GM08714 (cell line): ENCODE data around the gene MGARP.

Experiments used
- H3K4me3 ChIP-seq: fragments of 200-500 bp; sonication (Bioruptor generic); 2 replicates; pipeline ENCODE4 v1.5.1; 2014; ENCODE audit warnings: mild to moderate bottlenecking, low read length, inconsistent platforms
- ZNF274 ChIP-seq: IDR thresholded peaks from 2 replicates; pipeline ENCODE4 v1.6.1; 2012; ENCODE audit warnings: mild to moderate bottlenecking, low read depth, low read length

The MGARP gene

GRCh38 chr4:139243448-139244365 lies 36.3 kb downstream of the MGARP start:
- no peak overlapping the region for H3K4me3 ChIP-seq
- no peak for TF ChIP-seq ZNF274

DNA sequence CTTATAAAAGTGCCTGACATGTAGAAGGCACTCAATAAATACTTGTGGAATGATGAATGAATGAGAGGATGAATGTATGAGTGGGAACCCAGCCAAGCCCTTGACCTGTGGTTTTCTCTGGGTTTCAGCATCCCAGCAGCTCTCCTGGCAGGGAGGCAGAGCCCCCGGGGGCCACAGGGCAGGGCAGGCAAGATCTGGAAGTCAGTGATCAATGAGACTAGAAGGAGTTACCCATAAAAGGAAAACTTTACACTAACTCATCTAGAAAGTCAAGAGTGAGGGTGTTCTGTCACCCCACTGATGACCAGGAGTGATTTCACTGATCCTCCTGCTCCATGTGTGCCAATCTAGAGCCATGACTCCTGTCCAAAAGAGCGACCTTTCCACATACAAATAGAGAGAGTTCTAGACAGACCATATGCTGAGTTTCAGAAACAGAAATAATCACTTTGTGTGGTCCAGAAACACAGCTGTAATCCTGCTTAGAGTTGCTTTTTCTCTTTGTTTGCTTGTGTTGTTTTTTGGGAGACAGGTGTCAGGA lies 37.4 kb downstream of the MGARP start:
- no peak overlapping the region for H3K4me3 ChIP-seq
- TF ChIP-seq ZNF274: no peak

GRCh38 chr4:139241784-139242151 lies 38.3 kb downstream of the MGARP start:
- TF ChIP-seq ZNF274: no peak

DNA sequence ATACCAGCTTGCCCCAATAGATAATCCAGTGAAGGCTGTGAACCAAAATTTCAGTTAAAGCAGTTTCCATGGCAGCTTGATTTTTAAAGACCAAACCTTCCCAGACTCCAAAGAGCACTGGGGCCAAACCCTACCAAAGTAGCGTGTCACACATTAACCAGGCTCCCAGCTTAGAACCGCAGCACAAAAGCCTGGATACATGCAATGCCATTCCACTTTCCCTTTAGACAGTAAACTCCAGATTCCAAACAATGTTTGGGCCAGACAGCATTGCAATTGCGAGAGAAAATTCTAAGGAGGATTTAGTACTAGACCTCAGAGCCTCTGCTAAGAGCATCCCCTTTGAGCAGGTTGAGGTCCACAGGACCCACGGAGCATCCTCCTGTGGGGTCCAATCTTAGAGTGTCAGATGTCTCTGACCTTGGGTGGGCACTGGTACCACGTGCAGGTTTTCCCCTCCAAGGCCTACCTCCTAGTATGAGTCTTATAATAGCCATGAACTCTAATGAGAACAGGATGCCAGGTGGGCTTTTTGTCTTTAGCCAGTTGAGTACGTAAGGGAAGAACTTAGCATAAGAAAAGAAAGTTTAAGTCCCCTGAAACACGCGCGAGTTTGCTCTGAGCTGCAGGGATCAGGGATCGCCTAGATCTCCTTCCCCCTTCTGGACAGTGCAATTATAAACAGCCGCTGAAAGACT lies 38.8 kb downstream of the MGARP start:
- no peak for TF ChIP-seq ZNF274
- H3K4me3 ChIP-seq: no peak overlapping the region

More at GRCh38 chr4:139241784-139242151, 38.3 kb downstream of the MGARP start:
- H3K4me3 ChIP-seq: no peak overlapping the region

DNA sequence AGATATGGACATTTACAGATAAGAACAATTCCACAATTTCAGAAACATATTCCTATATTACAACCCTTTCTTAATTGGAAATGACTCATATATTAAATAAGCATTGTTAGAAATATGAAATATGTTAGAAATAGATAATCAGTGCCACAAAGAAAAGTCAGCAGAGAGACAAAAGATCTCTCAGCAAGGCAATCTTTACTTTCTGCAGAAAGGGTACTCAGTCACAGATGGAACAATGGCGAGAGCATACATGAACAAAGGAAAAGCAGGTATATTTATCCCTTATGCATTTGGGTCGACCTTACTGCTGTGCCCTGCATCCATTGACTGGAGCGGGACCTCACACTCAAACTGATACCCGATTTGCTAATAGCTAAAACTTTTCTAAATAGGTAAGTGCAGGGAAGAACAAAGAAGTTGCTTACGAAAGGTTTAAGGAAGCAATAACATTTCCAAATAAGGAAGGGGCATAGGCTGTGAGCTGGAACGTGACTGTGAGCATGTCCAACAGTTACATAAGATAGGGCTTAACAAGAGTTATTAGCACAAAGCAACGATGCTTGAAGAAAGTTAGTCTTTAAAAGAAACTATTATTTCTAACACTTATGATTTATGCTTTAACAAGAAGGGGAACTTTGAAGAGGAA lies 40.8 kb downstream of the MGARP start:
- TF ChIP-seq ZNF274: no peak

DNA sequence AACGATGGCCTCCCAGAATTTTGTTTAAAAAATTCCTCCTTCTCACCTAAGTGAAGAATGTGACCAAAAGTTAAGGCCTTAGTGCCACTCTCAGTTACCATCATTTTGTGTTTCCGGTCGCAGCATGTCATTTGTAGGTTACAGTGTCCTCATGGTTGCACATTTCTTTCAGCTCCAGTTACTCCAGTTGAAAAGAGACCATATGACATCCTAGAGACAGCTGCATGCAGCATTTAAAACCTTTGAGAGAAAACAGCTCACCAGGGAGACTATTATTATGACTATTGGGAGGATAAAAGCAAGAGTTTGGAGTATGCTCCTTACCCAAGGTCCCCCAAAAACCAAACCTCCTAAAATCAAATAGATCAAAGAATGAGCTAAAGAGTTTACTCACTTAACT lies 45.8 kb downstream of the MGARP start:
- TF ChIP-seq ZNF274: no peak
- no peak overlapping the region for H3K4me3 ChIP-seq

More for the DNA sequence above, 40.8 kb downstream of the MGARP start:
- no peak overlapping the region for H3K4me3 ChIP-seq

GRCh38 chr4:139229534-139230039 lies 50.4 kb downstream of the MGARP start:
- no peak for TF ChIP-seq ZNF274

DNA sequence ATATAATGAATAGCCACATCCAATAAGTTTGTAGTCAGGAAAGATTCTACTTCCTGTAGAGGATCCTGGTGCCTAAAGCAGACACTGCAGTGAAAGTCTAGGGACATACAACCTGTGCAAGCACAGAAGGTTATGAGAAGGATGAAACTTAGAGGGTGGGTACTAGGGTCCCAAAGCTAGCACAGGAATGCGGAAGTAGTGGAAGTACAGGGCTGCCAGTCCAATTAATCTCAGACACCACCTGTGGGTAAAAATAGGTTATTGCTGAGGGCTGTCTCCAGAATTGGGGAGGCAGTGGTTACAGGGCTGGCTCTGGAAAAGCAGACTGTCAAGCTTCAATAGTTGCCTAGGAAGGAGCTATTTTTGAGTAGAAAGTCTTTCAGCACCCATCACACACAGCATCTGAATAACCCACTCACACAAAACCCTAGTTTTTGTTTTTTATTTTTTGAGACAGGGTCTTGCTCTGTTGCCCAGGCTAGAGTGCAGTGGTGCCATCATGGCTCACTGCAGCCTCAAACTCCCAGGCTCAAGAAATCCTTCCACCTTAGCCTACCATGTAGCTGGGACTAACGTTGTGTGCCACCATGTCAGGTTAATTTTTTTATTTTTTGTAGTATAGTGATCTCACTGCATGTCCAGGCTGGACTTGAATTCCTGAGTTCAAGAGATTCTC lies 52.2 kb downstream of the MGARP start:
- no peak for TF ChIP-seq ZNF274
- H3K4me3 ChIP-seq: no peak overlapping the region

More at GRCh38 chr4:139229534-139230039, 50.4 kb downstream of the MGARP start:
- H3K4me3 ChIP-seq: no peak overlapping the region

DNA sequence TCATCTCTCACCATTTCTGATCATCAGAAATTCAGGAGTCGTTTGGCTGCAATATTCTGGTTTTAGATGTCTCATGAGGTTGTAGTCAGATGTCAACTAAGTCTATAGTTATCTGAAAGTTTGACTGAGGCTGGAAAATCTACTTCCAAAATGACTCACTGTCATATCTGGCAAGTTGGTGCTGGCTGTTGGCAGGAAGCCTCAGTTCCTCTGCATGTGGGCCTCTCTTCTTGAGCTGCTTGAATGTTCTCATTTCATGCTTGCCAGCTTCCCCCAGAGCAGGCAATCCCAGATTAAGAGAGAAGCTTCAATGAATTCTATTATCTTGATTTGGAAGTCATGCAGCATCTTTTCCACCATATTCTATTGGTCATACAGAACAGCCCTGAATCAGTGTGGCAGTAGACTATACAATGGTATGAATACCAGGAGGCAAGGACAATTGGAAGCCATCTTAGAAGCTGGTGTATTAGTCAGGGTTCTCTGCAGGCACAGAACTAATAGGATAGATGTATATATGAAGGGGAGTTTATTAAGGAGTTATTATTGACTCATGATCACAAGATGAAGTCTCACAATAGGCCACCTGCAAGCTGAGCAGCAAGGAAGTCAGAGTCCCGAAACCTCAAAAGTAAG lies 56.2 kb downstream of the MGARP start:
- no peak overlapping the region for H3K4me3 ChIP-seq

DNA sequence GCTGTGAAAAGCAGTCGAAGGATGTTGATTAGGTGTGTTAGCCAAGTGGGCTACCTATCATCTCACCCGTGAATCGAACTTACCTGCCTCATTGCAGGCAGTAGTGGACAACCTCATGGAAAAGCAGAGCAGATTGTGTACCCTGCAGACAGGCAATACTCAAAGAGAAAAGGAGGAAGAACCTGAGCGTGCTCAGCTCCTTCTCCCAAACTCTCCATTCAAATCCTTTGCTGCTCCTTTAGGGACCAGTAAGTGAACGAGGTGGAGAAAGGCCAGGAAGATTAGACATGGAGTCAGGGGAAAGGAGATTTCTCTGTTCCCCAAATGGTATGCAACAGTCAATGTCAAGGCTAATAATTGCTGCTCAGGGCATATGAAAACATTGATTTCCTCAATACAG lies 57.8 kb downstream of the MGARP start:
- TF ChIP-seq ZNF274: no peak
- no peak overlapping the region for H3K4me3 ChIP-seq

More for the DNA sequence above, 56.2 kb downstream of the MGARP start:
- TF ChIP-seq ZNF274: no peak

DNA sequence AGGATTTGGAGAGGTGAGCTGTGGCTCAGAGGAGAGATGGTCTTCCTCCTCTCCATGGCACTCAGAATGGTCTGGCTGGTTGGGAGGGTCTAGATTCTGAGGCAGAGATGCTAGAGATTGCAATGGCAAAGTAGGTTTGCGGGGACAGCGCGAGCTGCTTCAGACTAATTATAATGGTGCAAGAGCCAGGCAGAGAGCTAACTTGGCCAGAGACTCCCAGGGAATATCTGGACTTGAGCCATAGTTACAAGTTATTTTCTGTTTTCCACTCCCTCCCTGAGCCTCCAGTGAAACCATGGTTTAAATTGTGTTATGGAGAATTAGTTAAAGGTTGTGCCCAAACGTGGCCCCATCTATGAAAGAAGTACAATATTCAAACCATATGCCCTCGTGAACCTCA lies 58.3 kb downstream of the MGARP start:
- TF ChIP-seq ZNF274: no peak
- no peak overlapping the region for H3K4me3 ChIP-seq

DNA sequence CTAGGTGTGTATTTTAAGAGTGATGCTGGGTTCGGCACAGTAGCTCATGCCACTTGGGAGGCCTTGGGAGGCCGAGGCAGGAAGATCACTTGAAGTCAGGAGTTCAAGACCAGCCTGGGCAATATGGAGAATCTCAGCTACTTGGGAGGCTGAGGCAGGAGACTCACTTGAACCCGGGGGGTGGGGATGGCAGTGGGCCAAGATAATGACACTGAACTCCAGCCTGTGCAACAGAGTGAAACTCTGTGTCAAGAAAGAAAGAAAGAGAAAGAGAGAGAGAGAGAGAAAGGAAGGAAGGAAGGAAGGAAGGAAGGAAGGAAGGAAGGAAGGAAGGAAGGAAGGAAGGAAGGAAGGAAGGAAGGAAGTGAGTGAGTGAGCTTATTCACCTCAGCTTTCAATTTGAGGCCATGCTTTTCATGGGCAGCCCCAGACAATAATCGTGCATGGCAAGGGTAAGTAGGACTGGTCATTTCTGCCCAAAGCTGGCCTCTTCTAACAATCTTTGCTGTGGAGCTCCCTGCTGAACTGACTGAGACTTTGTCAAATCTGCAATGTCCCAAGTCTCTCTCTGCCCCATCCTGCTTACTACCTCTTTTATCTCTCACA lies 60.5 kb downstream of the MGARP start:
- TF ChIP-seq ZNF274: no peak
- no peak overlapping the region for H3K4me3 ChIP-seq
